ENCODE results near the gene ZFR. TPM values are rescaled to one million over a fixed set of nuclear protein-coding genes. Genes with fewer than 3 reads are reported as not detected.

The ZFR gene
- total RNA-seq = 60.0 and 77.0 TPM in 2 replicates

GRCh38 chr5:32444431-32445286 is at the start of gene ZFR:
TSS of gene ZFR (minus strand) at chr5:32444740. CDS start at chr5:32444658, 82 bp downstream.

GRCh38 chr5:32312595-32313332 is 131.8 kb downstream of the ZFR start, which contains the start of gene MTMR12:
TSS of gene MTMR12 (minus strand) at chr5:32312939. CDS start at chr5:32312838, 101 bp downstream.

Other genes starting within 250 kb of the ZFR start
- 22.1 and 30.1 TPM in 2 replicates for gene MTMR12, start 131.8 kb downstream of the ZFR start, total RNA-seq
- gene SUB1, start 140.8 kb upstream of the ZFR start, total RNA-seq = 120 and 127 TPM in 2 replicates